WTC11 (cell line): ENCODE measurements around the gene DUSP3. TPM values are rescaled to one million over a fixed set of nuclear protein-coding genes. Genes with fewer than 3 reads are reported as not detected.

Experiments used
- ATAC-seq: fragments of 200-7000 bp; cut with Tn5 transposase; 2 replicates; pipeline ENCODE4 v1.10.0; 2021; ENCODE audit warnings: mild to moderate bottlenecking, moderate library complexity
- CTCF ChIA-PET: fragments of 300-600 bp; sonication (Branson Sonifier 250); formaldehyde crosslinking; loops from one replicate; lab custom pipeline; 2021; ENCODE audit warnings: antibody characterized with exemption; lab: Charles Lee
- POLR2A ChIA-PET: fragments of 350-600 bp; sonication (Branson Sonifier 250); formaldehyde crosslinking; loops from one replicate; lab custom pipeline; 2021; ENCODE audit warnings: antibody characterized with exemption; lab: Charles Lee
- DNase-seq: peaks from one replicate; pipeline ENCODE4 v3.0.0; 2021; ENCODE audit warnings: low spot score
- H3K27ac Mint-ChIP-seq: 2 replicates; pipeline ENCODE4 v1.8.0; 2021; ENCODE audit warnings: mixed read lengths
- H3K27me3 Mint-ChIP-seq: 2 replicates; pipeline ENCODE4 v1.8.0; 2021; ENCODE audit warnings: low read depth, mild to moderate bottlenecking, moderate library complexity, mixed read lengths
- H3K36me3 Mint-ChIP-seq: 2 replicates; pipeline ENCODE4 v1.8.0; 2021; ENCODE audit warnings: mixed read lengths
- H3K4me1 Mint-ChIP-seq: 2 replicates; pipeline ENCODE4 v1.8.0; 2022; ENCODE audit warnings: mixed read lengths
- H3K4me3 Mint-ChIP-seq: 2 replicates; pipeline ENCODE4 v1.8.0; 2021; ENCODE audit warnings: mild to moderate bottlenecking, moderate library complexity, mixed read lengths
- H3K9me3 Mint-ChIP-seq: 2 replicates; pipeline ENCODE4 v1.8.0; 2021; ENCODE audit warnings: mixed read lengths
- ATF6 ChIP-seq: sonication (generic); formaldehyde crosslinking; IDR thresholded peaks from 2 replicates; pipeline ENCODE4 v1.8.1; 2023; ENCODE audit warnings: mild to moderate bottlenecking, missing genetic modification reagents
- CREB1 ChIP-seq: sonication (generic); formaldehyde crosslinking; IDR thresholded peaks from 2 replicates; pipeline ENCODE4 v1.8.0; 2023; ENCODE audit warnings: mild to moderate bottlenecking, missing genetic modification reagents
- CREM ChIP-seq: sonication (generic); formaldehyde crosslinking; IDR thresholded peaks from 2 replicates; pipeline ENCODE4 v1.8.1; 2022; ENCODE audit warnings: mild to moderate bottlenecking, missing genetic modification reagents, moderate library complexity
- ESRRA ChIP-seq: sonication (generic); formaldehyde crosslinking; IDR thresholded peaks from 2 replicates; pipeline ENCODE4 v1.8.1; 2022; ENCODE audit warnings: mild to moderate bottlenecking, missing genetic modification reagents, borderline replicate concordance
- FOXK1 ChIP-seq: sonication (generic); formaldehyde crosslinking; IDR thresholded peaks from 2 replicates; pipeline ENCODE4 v1.8.0; 2022; ENCODE audit warnings: mild to moderate bottlenecking, moderate library complexity, missing genetic modification reagents
- HMGA2 ChIP-seq: fragments of 250-450 bp; sonication (Bioruptor Pico); IDR thresholded peaks from 2 replicates; pipeline ENCODE4 v1.4.0; 2021; ENCODE audit warnings: mild to moderate bottlenecking, moderate library complexity
- IRF2 ChIP-seq: sonication (generic); formaldehyde crosslinking; IDR thresholded peaks from 2 replicates; pipeline ENCODE4 v1.8.0; 2022; ENCODE audit warnings: low read depth, missing genetic modification reagents, borderline replicate concordance
- MAX ChIP-seq: sonication (generic); formaldehyde crosslinking; IDR thresholded peaks from 2 replicates; pipeline ENCODE4 v1.8.0; 2022; ENCODE audit warnings: mild to moderate bottlenecking, missing genetic modification reagents
- MYBL2 ChIP-seq: sonication (generic); formaldehyde crosslinking; IDR thresholded peaks from 2 replicates; pipeline ENCODE4 v1.8.1; 2023; ENCODE audit warnings: mild to moderate bottlenecking, moderate library complexity, missing genetic modification reagents
- NFATC4 ChIP-seq: fragments of 250-450 bp; sonication (Bioruptor Pico); IDR thresholded peaks from 2 replicates; pipeline ENCODE4 v1.9.0; 2021; ENCODE audit warnings: mild to moderate bottlenecking
- NR3C1 ChIP-seq: sonication (generic); formaldehyde crosslinking; conservative IDR thresholded peaks from 2 replicates; pipeline ENCODE4 v1.8.1; 2023; ENCODE audit warnings: low read depth, mild to moderate bottlenecking, missing genetic modification reagents
- TEAD1 ChIP-seq: sonication (generic); formaldehyde crosslinking; IDR thresholded peaks from 2 replicates; pipeline ENCODE4 v1.8.0; 2022; ENCODE audit warnings: mild to moderate bottlenecking, missing genetic modification reagents
- TP53 ChIP-seq: sonication (generic); formaldehyde crosslinking; IDR thresholded peaks from 2 replicates; pipeline ENCODE4 v1.8.1; 2023; ENCODE audit warnings: mild to moderate bottlenecking, missing genetic modification reagents
- ZNF396 ChIP-seq: fragments of 250-450 bp; sonication (Bioruptor Pico); IDR thresholded peaks from 2 replicates; pipeline ENCODE4 v1.8.0; 2021; ENCODE audit warnings: mild to moderate bottlenecking, moderate library complexity, borderline replicate concordance
- ZNF416 ChIP-seq: fragments of 250-450 bp; sonication (Bioruptor Pico); IDR thresholded peaks from 2 replicates; pipeline ENCODE4 v1.9.0; 2021; ENCODE audit warnings: mild to moderate bottlenecking, inconsistent platforms
- total RNA-seq: library from RNA; stranded (reverse); gene quantifications from 3 replicates; pipeline ENCODE4 v1.2.3, GENCODE V29; 2021
- TF ChIP-seq, protein P1 (sequence below): sonication (generic); formaldehyde crosslinking; IDR thresholded peaks from 2 replicates; pipeline ENCODE4 v1.8.0; 2022; ENCODE audit warnings: mild to moderate bottlenecking, missing genetic modification reagents
- TF ChIP-seq, protein P2 (sequence below): fragments of 250-450 bp; sonication (Bioruptor Pico); IDR thresholded peaks from 2 replicates; pipeline ENCODE4 v2.1.2; 2022; ENCODE audit warnings: mild to moderate bottlenecking, moderate library complexity
- TF ChIP-seq, protein P3 (sequence below): sonication (generic); formaldehyde crosslinking; IDR thresholded peaks from 2 replicates; pipeline ENCODE4 v1.8.0; 2022; ENCODE audit warnings: mild to moderate bottlenecking, missing genetic modification reagents

DUSP3 gene
- total RNA-seq, 1 experiment from 2014 or later, result 31.5 TPM

DNA sequence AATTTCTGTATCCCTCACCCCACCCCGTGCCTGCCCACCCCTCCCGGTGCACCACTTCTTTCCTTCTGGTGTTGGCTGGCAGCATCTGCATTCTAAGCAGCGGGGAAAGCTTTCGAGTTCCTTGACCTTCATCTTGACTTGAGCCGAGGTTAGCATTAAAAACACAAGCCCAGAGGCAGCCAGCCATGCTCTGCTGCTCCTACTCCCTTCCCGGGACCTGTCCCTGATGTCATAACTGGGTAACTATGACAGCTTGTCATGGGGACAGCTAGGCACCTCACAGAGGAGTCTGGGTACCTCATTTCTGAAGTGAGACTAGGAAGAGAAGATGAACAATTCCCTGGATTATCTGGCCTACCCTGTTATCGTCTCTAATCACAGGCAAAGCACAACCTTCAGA lies 1.4 kb upstream of the DUSP3 start, which contains the start of gene CFAP97D1:
TSS of gene CFAP97D1 (plus strand) at position 301 of the 400 bp plus-strand sequence. CDS start at position 329, 28 bp downstream.
- H3K9me3 Mint-ChIP-seq, result no peaks in the 10 kb centered on the region
- H3K27me3 Mint-ChIP-seq, result peaks cover 24% of the 10 kb centered on the region
- H3K4me3 Mint-ChIP-seq, result peak within 1 kb of the TSS; percentile 81
- H3K27ac Mint-ChIP-seq, result no peak within 1 kb of the TSS; the same call in 1 of the 2 replicates
- no peak for TF ChIP-seq MAX (CRISPR knock-in tag)
- no peak for TF ChIP-seq MYBL2 (CRISPR knock-in tag)
- TF ChIP-seq TP53, result no peak
- TF ChIP-seq, protein P1, sequence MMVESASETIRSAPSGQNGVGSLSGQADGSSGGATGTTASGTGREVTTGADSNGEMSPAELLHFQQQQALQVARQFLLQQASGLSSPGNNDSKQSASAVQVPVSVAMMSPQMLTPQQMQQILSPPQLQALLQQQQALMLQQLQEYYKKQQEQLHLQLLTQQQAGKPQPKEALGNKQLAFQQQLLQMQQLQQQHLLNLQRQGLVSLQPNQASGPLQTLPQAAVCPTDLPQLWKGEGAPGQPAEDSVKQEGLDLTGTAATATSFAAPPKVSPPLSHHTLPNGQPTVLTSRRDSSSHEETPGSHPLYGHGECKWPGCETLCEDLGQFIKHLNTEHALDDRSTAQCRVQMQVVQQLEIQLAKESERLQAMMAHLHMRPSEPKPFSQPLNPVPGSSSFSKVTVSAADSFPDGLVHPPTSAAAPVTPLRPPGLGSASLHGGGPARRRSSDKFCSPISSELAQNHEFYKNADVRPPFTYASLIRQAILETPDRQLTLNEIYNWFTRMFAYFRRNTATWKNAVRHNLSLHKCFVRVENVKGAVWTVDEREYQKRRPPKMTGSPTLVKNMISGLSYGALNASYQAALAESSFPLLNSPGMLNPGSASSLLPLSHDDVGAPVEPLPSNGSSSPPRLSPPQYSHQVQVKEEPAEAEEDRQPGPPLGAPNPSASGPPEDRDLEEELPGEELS, result no peak
- no peak for TF ChIP-seq NR3C1 (CRISPR knock-in tag)
- TF ChIP-seq IRF2, result no peak
- TF ChIP-seq, protein P2, sequence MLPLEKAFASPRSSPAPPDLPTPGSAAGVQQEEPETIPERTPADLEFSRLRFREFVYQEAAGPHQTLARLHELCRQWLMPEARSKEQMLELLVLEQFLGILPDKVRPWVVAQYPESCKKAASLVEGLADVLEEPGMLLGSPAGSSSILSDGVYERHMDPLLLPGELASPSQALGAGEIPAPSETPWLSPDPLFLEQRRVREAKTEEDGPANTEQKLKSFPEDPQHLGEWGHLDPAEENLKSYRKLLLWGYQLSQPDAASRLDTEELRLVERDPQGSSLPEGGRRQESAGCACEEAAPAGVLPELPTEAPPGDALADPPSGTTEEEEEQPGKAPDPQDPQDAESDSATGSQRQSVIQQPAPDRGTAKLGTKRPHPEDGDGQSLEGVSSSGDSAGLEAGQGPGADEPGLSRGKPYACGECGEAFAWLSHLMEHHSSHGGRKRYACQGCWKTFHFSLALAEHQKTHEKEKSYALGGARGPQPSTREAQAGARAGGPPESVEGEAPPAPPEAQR (CRISPR knock-in tag), result no peak
- TF ChIP-seq, protein P3, sequence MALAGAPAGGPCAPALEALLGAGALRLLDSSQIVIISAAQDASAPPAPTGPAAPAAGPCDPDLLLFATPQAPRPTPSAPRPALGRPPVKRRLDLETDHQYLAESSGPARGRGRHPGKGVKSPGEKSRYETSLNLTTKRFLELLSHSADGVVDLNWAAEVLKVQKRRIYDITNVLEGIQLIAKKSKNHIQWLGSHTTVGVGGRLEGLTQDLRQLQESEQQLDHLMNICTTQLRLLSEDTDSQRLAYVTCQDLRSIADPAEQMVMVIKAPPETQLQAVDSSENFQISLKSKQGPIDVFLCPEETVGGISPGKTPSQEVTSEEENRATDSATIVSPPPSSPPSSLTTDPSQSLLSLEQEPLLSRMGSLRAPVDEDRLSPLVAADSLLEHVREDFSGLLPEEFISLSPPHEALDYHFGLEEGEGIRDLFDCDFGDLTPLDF (CRISPR knock-in tag), result no peak
- peaks cover 19% of the 10 kb centered on the region for H3K4me1 Mint-ChIP-seq
- ATAC-seq (no peak), DNase-seq (no peak)
- ChIA-PET CTCF (interaction anchor here (0.7 to 1.0 kb wide), 2 partner anchors 20 to 66 kb away, joined by 3 to 9 read pairs; no protein-coding TSS in a partner anchor), POLR2A (no interaction called here)
- H3K36me3 Mint-ChIP-seq, result peaks cover under 1% of the 10 kb centered on the region; the same call in 1 of the 2 replicates

DNA sequence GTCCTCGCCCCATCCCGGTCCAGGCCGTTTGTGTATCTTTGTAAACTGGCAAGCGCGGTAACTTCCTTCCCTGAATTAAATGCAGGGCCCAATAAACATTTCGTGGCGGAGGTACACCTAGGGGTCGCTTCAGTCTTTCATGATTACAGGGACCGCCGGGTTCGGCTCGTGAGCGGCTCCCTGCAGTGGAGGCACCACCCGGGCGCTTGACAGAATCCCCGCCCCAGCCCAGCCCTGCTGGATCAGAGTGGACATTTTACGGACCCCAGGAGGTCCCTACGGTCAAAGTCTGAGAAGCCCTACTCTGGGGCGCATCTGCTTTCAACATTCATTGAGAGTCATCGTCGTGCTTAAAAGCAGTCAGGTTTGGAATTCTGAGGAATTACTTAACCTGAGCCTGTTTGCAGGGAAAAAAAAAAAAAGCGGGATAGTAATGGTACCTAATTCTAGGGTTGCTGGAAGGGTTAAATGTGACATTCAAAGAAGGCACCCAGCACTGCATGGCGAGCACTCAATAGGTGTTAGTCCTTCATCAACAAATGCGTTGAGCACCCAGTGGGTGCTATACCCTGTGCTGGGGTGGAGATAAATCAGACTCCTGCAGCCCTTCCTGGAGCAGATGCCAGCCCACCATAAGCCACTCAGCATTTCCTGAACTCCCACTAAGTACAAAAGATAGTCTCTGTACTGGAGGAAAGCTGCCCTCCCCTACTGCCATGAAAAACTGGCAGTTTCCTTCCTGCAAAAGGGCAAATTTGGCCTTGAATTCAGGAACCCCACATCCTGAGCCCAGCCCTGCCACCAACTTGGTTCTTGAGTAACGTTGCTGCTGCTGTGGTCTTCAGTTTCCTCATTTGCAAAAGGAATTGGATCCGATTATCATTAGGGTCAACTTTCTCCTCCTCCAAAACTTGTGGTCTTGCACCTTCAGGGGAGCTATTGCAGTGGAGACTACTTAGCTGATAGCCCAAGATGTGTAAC lies 658 bp upstream of the DUSP3 start:
- peak overlapping the region; percentile 81 for H3K4me3 Mint-ChIP-seq
- peaks cover 6% of the 10 kb centered on the region; the same call in 1 of the 2 replicates for H3K36me3 Mint-ChIP-seq
- DNase-seq (peak; percentile 49), ATAC-seq (peak; percentile 37)
- H3K4me1 Mint-ChIP-seq, result peaks cover 19% of the 10 kb centered on the region
- no peaks in the 10 kb centered on the region for H3K9me3 Mint-ChIP-seq
- peaks cover 24% of the 10 kb centered on the region for H3K27me3 Mint-ChIP-seq
- ChIA-PET POLR2A (interaction anchor here (1.5 to 1.6 kb wide), 2 partner anchors 67 to 253 kb away, joined by 6 to 7 read pairs; partner anchors contain the start of gene CD300LG), CTCF (interaction anchor here (0.7 to 2.9 kb wide), 7 partner anchors 13 to 69 kb away, joined by 3 to 23 read pairs (median 5); partner anchors contain the start of gene CD300LG)
- no peak for TF ChIP-seq CREB1 (CRISPR knock-in tag)
- 0 out of 2 replicates have a peak, but pooled peaks have one; percentile 4 for TF ChIP-seq FOXK1 (CRISPR knock-in tag)
- 0 out of 2 replicates have a peak, but pooled peaks have one; percentile 6 for TF ChIP-seq CREM (CRISPR knock-in tag)
- 0 out of 2 replicates have a peak, but pooled peaks have one; percentile 6 for TF ChIP-seq TEAD1
- no peak overlapping the region; the same call in 1 of the 2 replicates for H3K27ac Mint-ChIP-seq

DNA sequence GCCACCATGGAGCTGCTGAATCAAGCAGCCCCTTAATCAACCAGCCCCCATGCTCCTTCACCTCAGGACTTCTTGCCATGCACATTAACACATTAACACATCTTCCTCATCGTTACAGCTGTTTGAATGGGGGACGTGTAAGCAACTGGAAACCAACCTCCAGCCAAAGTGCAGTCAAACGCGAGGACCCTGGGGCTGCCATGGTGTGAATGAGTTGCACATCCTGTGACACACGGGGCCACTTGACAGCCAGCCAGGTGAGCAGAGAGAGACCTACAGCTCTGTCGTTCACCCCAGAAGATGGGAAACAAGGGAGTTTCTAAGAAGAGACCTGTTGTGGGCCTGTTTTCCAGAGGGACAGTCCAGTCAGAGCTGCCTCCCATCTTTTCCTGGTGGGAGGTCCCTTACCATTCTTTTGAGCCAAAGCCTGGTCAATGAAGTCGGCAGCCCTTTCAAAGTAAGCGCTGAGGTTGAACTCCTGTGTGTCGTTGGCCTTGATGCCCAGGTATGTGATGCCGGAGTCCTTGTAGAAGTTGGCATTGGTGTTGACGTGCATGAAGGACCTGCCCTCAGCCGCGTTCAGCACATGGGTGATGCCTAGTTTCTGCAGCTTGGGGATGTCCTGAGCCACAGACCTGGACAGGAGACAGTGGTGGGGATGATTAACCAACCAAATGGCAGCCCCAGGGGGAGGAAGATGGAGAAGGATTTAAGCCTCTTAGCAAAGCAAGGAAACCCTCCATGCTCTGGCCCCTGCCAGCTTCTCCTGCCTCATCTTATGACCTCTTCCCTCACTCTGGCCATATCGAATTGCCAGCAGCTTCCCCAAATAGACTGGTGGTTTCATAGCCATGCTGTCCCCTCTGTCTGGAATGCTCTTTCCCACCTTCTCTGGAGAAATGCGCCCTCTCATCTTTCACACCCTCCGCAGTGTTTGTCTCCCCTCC lies 4.2 kb downstream of the DUSP3 start:
- Mint-ChIP-seq H3K9me3 (no peaks in the 10 kb centered on the region), H3K4me1 (peaks cover 9% of the 10 kb centered on the region), H3K4me3 (no peak overlapping the region), H3K27me3 (peaks cover 5% of the 10 kb centered on the region), H3K36me3 (peaks cover 39% of the 10 kb centered on the region), H3K27ac (no peak overlapping the region)
- ATAC-seq, result no peak
- DNase-seq, result no peak
- ChIA-PET CTCF (interaction anchor here (0.7 to 1.1 kb wide), 4 partner anchors 14 to 72 kb away, joined by 3 to 6 read pairs (median 3); no protein-coding TSS in a partner anchor), POLR2A (no interaction called here)
- TF ChIP-seq NFATC4 (CRISPR knock-in tag) (no peak), ESRRA (CRISPR knock-in tag) (no peak), ZNF416 (no peak), HMGA2 (CRISPR knock-in tag) (no peak), ATF6 (no peak), ZNF396 (CRISPR knock-in tag) (no peak)
